GM19099 (cell line): ENCODE measurements around the gene OR2L13.

Experiments used
- POLR2A ChIP-seq: IDR thresholded peaks from 3 replicates; pipeline ENCODE4 v1.6.1; 2011; ENCODE audit warnings: low read depth; ENCODE audit not compliant: insufficient read length; ENCODE audit errors: extremely low read depth

Gene OR2L13, protein sequence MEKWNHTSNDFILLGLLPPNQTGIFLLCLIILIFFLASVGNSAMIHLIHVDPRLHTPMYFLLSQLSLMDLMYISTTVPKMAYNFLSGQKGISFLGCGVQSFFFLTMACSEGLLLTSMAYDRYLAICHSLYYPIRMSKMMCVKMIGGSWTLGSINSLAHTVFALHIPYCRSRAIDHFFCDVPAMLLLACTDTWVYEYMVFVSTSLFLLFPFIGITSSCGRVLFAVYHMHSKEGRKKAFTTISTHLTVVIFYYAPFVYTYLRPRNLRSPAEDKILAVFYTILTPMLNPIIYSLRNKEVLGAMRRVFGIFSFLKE

GRCh38 chr1:248094884-248095283 is at the start of gene OR2L13:
Gene OR2L13, plus strand, starts transcription at chr1:248095184. Its CDS starts 4,192 bp downstream, at chr1:248099376.
- no peak for TF ChIP-seq POLR2A

DNA sequence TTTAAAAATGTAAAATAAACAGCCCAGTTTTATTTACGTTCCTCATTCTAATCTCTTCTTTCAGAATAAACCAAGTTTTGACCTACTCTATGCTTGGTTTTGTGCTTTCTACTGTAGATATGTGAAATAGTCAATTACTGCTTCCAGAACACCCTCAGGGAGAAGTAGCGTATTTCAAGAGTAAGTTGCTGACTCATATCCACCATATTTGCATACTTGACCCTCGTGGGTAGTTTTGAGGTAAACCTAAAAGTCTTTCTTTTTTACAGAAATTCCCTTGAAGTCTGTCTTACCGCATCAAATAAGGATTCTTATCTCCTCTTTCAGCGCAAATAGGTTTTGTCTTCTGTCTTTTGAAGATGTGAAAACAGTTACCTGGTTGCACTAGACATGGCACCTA is 49.8 kb upstream of the OR2L13 start:
- TF ChIP-seq POLR2A, result no peak

- no peak for TF ChIP-seq POLR2A
These were observed 48.4 kb upstream of the OR2L13 start, which contains the start of gene OR2L3 for GRCh38 chr1:248046536-248046935. Gene OR2L3, plus strand, starts transcription at chr1:248046836. Its CDS starts 13,846 bp downstream, at chr1:248060682.

DNA sequence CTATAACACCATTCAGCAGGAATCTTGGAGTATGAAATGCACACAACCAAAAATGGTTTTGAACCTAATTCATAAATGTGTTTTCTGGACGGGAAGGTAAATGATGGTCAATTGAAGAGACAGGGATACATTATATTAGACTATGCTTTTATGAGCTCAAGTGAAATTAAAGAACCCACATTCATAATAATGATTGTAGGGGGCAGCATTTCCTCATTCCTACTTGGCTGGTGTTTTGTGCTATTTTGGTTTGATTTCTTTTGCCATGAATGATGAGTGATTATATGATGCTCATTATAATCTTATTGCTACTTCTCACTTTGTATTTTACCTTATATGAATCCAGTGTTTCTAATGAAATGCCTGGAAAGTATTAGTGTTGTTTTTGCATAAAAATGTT is 48.0 kb upstream of the OR2L13 start:
- no peak for TF ChIP-seq POLR2A

GRCh38 chr1:248054671-248055070 is 40.3 kb upstream of the OR2L13 start:
- no peak for TF ChIP-seq POLR2A

DNA sequence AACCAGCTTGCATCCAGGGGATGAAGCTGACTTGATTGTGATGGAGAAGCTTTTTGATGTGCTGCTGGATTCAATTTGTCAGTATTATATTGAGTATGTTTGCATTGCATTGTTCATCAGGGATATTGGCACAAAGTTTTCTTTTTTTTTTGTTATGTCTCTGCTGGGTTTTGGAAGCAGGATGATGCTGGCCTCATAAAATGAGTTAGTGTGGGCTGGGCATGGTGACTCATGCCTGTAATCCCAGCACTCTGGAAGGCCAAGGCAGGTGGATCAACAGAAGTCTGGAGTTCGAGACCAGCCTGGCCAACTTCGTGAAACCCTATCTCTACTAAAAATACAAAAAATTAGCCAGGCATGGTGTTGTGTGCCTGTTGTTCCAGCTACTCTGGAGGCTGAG is 39.7 kb upstream of the OR2L13 start:
- TF ChIP-seq POLR2A, result no peak

GRCh38 chr1:248065071-248065470 is 29.9 kb upstream of the OR2L13 start:
- no peak for TF ChIP-seq POLR2A

- no peak for TF ChIP-seq POLR2A
These were observed 29.4 kb upstream of the OR2L13 start for GRCh38 chr1:248065604-248066003.

DNA sequence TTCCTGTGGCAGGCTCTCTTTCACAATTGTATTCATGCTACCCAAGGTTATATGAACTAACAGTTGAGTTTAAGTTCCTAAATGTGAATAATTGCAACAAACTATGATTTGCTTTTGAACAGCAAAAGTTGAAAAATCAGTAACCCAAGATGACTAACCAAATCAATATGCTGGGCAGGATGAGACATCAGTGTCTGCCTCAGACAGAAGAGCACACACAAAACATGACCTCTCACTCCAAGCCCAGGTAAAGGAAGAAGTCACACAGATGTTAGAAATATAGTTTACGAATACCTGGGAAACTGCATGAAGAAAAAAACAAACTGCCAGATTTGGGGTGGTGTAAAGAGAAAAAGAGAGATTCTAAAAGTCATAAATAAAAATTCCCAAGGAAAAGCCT is 3.5 kb downstream of the OR2L13 start:
- no peak for TF ChIP-seq POLR2A

GRCh38 chr1:248102847-248103246 is 7.9 kb downstream of the OR2L13 start:
- no peak for TF ChIP-seq POLR2A

DNA sequence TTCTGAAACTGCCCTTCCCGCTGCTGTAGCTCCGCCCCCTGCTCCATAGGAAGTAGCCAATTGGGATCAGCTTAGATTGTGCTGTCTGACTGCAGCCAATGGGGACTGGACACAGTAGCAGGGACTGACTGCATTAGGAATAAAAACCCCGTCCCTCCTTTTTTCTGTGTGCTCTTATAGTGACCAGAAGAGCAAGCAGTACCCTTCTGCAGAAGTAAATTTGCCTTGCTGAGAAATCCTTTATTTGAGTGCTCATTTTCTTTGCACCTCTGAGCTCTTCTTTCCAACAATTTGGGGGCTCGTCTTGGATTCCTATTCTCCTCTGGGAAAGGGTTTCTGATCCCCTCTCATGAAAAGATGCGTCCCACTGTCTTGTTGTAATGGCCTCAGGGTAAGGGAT is 16.2 kb downstream of the OR2L13 start:
- no peak for TF ChIP-seq POLR2A

GRCh38 chr1:248114890-248115289 is 19.9 kb downstream of the OR2L13 start:
- TF ChIP-seq POLR2A, result no peak

GRCh38 chr1:248127653-248128052 is 32.7 kb downstream of the OR2L13 start:
- TF ChIP-seq POLR2A, result no peak

DNA sequence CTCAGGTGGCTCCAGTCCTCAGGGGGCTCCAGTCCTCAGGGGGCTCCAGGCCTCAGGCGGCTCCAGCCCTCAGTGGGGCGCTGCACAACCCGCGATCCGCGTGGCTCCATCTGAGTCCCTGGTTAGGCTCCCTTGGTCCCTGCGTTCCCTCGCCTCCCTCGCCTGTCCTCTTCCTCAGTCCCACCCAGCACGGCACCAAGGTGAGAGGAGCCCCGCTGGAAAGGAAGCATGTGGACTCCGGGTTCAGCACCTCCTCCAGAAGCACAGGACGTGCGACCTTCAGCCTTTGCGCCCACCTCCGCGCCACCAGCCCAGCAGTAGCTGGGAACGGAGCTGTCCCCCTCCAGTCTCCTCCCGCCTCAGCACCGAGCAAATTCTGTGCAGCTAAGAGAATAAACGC is 41.8 kb downstream of the OR2L13 start:
- TF ChIP-seq POLR2A, result no peak

GRCh38 chr1:248140846-248141245 is 45.9 kb downstream of the OR2L13 start:
- TF ChIP-seq POLR2A, result no peak

DNA sequence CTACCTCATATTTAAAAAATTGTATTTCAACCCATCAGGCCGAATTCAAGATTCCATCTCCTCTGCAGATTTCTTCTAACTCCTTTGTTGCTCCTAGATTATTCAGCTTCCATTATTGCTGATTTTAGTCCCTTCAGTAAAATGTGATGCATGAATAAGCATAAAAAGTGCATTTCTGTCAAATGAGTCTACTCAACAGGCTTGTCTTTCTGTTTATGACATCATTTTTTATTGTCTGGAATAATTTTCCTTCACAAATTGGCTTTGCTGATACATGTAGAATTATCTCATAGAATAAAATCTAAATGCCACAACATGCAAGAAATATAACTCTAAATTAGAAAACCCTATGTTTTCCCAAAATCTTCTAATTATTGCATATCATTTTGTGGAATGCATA is 48.3 kb downstream of the OR2L13 start:
- TF ChIP-seq POLR2A, result no peak
